GM19328 (cell line): ENCODE measurements around the gene PJA1.

Source experiments
- ATAC-seq: cut with Tn5 transposase; IDR thresholded peaks from one replicate; pipeline ENCODE4 v1.9.1; 2021; ENCODE audit warnings: mild to moderate bottlenecking, moderate library complexity; ENCODE audit not compliant: unreplicated experiment

PJA1 gene

DNA sequence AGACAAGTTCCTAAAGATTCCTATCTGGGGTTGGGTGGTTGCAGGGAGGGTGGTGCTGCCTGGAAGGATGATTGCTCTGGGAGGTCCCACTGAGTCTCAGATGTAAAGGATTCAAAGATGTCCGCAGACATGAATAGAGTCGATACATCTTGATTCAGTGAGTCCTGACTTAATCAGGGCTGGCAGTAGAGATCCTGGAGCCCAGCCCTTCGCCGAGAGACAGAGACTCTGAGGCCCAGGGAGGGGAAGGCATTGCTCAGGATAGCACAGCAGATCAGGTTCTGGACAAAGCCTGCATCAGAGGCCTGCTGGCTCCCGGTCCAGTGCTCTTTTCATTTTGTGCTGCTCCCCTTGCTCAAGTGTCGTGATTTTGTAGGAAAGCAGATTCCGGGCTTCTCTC, 21.7 kb downstream of the PJA1 start:
- ATAC-seq: no peak

DNA sequence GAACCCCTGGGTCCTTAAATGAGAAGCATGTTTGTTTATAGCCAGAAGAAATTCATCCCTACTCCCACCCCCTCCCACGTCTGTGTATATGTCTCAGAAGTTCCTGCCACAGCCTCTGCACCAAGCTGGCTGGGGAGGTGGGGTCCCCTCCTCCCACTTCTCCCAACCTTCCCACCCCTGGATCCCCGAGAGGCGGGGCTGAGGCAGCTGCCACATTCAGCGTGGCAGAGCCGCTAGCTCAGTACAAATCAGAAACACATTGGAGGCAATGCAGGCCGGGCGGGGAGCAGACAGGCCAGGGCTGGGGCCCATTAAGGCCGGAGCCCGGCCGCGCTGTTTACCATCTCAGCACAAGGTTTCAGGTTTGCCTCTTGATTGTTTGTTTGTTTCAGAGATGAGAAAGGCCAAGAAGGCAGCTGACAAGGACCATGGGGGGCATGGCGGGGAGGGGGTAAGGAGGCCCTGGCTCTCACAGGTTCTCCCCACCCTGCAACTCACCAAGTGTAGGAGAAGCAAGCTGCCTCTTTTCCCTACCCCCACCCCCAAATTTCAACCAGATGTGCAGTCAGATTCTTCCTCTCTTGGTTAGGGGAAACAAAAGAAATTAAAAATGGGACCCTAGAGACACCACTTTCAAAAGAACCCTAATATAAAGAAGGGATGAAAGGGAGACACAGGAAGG, 22.3 kb downstream of the PJA1 start:
- no peak for ATAC-seq

DNA sequence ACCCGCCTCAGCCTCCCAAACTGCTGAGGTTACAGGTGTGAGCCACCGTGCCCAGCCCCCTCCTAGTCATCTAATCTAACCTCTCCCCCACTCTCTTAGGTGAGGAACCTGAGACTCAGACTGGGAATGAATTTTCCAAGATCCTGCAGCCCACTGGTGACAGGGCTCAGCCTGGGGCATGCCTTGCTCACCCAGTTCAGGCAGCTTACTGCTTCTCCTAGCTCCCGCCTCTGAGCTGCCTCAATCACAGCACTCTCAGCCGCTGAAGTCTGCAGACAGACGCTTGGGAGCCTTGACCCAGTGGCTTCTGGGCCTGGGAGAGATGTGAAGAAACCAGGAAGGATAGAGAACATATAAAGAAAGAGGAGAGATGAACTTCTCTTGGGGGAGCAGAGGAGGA, 24.4 kb downstream of the PJA1 start:
- ATAC-seq: no peak

DNA sequence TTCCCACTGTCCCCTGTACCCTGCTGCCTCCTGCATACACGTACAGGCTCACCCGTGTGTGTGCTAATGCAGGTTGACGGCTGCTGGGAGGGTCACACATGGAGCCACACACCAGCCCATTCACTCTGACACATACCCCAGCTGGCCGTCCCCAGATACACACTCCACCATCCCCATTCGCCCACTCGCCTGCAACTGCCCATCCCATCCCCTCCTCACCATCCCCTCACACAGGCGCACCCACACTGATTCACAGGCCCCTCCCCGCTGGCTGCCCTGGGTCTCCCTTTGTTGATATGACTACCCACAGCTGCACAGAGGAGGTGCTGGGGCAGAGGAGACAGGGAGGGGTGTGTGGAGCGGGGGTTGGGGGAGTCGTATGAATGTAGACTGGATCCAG, 25.7 kb downstream of the PJA1 start:
- no peak for ATAC-seq

DNA sequence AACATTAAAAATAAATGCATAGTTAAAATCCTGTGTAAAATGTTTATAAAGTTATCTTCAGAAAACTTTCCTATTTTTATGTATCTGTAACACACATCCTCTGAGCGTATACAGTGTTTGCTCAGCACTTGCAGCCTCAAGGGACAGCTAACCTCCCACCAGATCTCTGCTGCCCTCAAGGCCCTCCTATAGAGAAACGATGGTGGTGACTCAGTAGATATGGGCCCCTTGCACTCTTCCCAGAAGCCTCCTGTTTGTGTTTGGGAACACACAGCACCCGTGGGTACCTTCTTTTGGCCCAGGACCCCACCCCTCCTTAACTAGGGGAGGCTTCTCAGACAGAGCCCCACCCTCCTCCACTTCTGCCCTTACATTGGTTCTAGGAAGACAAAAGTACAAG, 26.7 kb downstream of the PJA1 start:
- ATAC-seq: no peak

DNA sequence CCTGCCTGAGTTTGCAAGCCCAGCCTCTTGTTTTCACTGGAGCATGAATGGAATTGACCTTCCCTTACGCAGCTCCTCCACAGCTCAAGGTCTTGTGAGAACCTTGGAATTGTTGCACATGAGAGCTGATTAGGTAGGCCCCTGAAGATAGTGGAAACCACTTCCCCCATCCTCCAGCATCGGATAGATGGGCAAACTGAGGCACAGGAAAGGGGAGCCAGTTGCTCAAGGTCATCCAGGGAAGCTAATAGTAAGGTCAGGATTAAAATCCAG, 27.2 kb downstream of the PJA1 start:
- ATAC-seq: no peak

DNA sequence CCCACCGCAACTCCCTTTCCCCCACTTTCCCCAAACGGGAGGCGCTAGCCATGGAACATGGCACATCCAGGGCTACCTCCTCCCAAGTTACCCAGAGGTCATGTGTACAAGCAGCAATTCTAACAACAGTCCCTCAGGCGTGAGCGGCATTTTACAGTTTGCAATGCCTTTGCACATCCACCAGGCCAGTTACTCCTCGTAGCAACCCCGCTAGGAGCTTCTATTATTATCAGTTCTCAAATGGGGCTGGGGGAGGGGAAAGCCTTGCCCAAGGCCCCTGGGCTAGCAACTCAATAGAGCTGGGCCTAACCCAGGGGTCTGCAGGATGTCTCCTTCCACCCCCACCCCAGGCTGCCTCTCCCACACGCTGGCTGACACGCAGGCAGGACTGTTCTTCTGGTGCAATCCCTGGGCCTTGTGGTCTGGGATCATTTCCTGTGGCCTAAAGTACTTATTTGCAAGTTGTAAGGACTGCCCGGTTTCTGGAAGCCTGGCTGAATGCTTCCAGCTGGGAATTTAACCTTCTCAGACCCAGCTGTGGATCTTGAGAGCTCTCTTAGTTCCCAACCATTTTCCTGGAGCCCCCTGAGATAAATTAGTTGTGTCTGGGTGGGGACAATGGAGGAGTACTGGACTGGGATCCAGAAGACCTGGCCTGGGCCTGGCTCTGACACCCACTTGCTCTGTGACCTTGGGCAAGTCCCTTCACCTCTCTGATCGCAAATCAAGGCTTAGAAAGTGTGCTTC, 27.7 kb downstream of the PJA1 start:
- no peak for ATAC-seq

DNA sequence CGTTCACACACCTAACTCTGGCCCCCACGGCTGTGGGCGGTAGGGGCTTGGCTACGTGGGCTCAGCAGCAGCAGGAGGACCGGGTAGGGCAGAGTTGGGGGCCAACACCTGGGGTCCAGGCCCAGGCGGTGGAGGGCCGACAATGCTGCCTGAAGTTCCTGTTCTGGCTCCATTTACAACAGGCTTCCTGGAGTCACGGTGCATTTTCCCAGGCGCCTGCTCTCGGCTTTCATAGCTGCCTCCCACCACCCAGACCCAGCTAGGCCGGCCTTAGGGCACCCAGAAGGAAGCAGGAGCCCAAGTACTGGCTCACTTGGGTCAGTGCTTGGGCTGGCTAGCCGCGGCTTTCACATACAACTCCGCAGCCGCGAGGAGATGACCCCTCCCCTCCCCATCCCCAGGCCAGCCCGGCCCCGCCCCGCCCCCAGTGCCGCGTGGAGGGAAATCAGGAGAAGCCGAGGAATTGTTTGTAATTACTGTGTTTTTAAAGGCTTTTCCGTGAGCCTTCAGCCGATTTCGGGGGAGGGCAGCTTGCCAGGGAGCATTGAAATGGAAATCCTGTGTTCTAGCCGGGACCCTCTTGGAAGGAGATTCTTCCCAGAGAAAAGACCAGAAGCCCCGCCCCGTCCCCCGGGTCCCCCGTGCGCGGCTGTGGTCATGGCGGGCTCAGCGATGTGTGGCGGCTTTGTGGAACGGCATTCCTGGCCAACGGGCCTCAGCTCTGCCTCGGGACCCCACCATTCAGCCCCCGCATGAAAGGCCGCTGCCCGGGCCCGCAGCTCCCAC, 28.5 kb downstream of the PJA1 start:
- no peak for ATAC-seq

DNA sequence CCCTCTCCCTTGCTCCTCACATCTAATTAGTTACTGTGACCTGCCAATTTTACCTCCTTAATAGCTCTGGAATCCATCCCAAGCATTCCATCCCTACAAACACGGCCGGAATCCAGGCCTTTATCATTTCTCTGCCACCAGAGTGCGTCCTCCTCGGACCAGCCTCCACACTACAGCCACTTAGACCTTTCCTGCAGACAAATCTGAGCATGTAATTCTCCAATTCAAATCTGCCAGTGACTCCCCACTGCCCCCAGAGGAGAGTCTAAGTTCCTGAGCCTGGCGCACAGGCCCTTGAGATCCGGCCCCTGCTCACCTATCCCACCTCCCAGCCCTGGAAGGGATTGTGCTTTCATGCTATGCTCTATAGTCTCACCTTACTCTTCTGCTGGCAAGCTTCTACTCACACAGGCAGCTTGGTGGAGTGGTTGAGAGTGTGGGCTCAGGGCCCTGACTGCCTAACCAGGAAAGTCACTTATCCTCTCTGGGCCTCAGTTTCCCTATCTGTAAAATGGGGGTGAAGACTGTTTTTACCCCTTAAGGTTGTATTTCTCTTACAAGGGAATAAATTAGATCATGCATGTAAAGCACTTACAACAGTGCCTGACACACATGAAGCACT, 31.2 kb downstream of the PJA1 start:
- no peak for ATAC-seq

DNA sequence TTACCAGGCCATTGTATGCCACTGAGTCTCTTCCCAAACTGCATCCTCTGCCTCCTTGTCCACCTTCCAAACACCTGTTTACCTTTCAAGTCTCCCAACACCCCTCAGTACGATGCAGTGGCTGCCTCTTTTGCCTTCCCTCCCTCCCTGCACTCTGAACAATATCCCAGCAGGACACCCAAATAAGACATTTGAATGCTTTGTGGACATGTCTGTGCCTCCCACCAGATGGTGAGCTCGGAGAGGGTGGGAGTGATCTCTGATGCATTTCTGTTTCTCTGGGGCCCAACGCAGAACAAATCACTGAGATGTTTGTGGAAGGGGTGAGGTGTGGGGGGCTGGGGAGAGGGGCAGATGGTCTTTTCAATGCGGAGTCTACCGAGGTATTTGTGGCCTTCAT, 33.4 kb downstream of the PJA1 start:
- no peak for ATAC-seq

DNA sequence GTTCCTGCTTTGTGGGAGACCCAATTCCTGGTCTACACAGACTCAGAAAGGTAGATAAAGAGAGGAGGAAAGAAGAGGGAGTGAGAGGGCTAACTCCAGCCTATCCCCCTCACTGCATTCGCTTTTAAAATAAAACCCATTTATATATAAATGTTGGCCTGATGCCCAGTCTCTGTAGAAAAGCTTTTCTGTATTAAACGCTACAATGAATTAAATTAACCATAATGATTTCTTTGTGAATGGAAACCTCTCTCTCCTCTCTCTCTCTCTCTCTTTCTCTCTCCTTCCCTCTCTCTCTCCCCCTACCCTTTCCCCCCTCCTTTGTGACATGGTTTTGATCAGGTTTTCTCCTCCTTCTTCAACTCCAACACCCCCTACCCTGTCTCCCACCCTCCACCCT, 34.8 kb downstream of the PJA1 start:
- no peak for ATAC-seq

DNA sequence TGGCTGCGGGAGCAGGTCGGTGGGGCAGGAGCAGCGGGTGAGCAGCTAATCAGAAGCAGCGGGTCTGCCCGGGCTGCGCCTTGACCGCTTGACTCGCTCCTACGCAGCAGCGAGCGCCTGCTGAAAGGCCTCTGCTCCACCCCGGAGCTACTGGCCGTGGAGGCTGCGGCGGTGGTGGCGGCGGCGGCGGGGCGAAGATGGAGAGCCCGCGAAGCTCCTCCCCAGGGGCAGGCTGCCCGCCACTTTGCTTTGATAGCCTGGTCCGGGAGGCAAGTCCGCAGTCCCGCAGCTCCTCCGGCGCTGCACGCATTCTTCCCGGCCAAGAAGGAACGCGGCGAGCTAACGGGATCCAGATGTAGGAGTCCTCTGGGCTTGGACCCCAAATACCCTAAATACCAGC, 36.7 kb downstream of the PJA1 start:
- no peak for ATAC-seq

DNA sequence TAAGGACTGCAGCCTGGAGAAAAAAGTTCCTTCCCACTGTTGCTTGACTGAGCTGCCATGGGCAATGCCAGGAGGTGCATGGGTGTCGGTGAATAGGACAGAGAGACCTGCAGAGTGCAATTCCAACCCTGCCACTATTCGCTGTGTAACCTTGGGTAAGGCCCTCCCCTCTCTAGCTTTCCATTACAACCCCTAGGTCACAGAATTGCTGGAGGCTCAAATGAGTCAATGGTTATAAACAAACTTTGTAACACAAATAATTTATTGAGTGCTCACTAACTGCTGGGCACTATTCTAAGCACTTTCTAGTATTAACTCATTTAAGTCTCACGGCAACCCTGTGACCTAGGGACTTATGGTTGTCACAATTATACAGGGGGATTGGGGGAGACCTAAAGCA, 37.8 kb downstream of the PJA1 start:
- no peak for ATAC-seq

DNA sequence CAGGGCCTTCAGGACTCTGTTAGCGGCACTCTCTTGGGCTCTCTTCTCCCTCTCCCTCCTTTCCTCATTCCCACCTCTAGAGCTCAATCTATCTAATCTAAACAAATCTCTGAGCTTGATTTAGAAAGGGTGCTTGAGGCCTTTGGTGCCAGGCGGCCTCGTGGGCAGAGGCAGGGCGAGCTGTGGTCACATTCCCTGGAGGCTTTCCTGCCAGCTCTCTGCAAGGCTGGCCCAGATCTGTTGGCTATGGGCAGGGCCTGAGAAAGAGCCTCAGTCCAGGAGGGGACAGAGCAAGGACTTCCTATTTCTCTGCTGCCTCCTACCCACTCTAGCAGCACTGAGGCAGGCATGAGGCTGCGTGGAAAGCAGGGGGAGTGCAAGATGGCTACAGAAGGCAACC, 38.6 kb downstream of the PJA1 start:
- ATAC-seq: no peak

DNA sequence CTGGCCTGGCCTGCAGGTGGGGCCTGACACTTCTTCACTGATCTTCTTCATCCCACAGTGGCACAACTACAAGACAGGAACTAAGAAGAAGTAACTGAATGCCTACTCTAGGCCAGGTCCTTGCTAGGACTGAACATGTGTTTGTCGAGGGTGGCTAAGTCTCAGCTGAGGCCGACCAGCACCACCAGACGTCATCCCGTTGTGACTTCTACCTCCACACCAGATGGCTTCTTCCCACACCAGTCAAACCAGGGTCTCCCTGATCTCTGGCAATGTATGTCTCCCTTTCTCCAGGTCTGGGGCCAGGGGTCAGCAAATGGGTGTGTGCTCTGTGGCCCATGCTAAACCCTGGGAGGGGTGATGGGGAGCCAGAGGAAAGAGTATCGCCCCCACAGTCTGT, 40.2 kb downstream of the PJA1 start:
- no peak for ATAC-seq

DNA sequence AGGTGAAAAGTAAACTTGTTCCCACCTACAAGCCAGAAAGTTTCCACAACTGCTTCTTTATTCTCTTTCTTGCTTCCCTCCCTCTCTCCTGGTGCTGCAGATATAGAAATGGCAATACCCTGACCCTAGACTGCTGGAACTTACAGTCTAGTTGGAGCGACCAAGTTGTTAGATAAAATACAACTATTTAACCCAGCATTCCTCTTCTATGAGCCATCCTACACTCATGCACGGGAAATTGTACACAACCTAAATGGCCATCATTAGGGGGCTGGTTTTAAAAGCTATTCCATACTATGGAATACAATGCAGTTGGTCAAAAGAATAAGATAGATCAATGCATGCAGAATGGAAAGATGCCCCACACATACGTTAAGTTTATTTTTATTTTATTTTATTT, 41.1 kb downstream of the PJA1 start:
- ATAC-seq: no peak

DNA sequence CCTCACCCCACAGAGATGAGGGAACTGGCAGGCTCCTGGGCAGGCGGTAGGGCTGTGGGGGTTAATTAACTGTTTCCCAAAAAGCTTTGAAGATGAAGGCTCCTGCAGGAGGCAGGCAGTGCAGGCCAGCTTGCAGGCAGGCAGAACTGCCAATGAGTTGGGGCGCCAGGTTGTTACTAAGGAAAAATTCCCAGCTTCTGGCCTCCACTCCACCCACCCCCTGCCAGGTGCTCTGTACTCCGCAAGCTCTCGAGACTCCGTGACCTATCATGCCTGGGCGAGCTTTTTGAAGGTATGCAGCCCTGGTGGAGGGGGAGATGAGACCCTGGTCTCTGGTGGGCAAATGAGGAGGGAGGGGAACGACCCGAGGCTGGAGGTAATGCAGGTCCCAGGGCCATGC, 41.8 kb downstream of the PJA1 start:
- no peak for ATAC-seq

DNA sequence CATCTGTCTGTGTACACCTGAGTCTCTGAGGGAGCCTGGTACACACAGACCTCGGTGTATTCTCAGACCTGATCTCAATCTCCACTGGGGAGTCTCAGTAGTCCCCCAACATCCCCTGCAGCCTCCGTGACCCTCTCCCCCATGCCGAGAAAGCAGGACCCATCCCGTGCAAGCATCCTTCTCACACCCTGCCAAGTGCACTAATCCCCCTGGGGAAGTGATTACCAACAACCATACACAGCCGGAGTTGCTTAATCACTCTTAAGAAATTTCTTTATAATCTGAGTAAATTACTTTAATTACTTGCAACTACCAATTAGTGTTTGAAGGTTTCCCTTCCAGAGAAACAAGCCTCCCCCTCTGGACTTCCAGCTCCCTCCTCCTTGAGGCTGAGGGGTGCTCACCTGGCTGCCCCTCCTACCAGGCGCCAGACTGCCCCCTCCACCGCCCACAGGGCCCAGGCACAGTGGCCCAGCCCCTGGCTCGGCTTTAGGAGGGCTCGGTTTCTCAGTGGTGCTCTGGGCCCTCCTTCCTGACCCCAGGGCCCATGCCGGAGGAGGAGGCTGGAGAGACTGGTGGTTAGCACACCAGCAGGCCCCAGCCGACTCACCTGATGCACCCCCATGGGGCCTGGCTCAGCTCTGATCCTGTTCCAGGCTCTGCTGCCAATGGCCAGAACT, 43.8 kb downstream of the PJA1 start:
- ATAC-seq: no peak

DNA sequence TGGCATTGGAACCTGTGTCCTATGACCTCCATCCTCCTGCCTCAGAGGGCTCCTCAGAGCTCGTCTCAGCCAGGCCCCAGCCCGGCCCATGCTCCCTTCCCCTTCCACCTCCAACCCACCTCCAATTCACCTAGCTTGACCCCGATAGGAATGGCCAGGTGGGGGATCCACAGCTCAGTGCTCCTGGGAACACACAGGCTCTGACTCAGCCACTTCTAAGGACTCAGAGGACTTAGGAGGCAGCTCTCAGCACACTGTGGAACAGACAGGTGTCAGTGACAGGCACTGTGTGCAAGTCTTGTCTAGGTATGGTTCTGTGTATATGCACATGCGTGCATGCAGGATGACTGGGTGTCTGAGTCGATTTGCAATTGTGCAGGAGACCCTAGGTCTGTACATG, 44.8 kb downstream of the PJA1 start:
- no peak for ATAC-seq

DNA sequence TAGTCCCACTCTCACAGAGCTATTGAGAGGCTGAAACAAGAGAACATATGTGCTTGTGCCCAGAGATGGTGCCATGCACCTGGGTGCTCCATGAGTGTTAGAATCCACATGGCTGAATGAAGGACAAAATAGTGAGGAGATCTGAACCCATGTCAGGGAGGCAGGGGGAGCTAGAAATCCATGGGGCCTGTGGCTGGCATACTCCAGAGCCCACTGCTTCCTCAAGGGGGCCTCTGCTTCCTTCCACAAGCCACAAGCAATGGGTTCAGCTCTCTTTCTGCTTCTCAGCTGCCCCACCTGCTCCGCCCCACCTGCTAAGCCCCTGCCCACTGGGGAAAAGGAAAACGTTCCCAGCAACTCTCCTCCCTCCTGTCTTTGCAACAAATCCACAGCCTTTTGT, 46.1 kb downstream of the PJA1 start:
- ATAC-seq: no peak

DNA sequence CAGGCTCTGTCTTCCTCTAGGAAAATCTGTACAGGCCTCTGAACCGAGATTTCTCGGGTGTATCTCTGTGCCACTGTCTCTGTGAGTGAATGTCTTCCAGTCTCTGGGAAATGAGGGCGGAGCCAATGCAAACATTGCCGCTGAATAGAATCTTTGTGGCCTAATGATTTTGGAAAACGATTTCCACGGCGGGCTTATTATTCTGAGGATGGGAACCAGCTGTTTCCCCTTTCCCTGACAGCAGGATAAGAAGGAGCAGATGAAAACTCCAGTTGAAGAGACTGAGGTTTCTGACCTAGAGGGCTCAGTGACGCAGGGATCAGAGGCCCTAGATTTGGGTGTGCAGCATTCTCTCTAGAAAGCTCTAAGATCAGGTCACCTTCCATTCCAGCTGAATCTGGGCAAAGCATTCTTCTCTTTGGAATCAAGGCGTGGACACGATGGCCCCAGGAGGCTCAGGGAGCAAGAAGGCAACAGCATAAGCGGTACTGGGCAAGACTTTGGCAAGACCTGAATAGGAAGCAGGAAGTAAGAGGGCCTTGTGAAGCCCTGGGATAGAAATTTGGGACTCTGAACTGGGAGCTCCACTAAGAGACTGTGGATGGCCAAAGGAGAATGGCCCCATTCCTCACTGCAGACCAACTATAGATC, 47.3 kb downstream of the PJA1 start:
- no peak for ATAC-seq
